ENCODE results near the gene CYP8B1. TPM values are rescaled to one million over a fixed set of nuclear protein-coding genes. Genes with fewer than 3 reads are reported as not detected.

The CYP8B1 gene
- total and polyA plus RNA-seq, 9 of the 15 experiments (the other 6 are each of a cell fraction or from before 2014, with no cell fraction given): 0.04 TPM; not detected in 8

GRCh38 chr3:42830437-42831320 is 45.0 kb downstream of the CYP8B1 start:
- BruUV-seq (replicated peaks): no TSS peak
- ATAC-seq (peak; percentile 92), FAIRE-seq (peak; percentile 78)
- no peak for TF ChIP-seq L3MBTL2 (IDR thresholded peaks at IDR 0.05)
- TF ChIP-seq ZNF384 (IDR thresholded peaks at IDR 0.05; ENCODE audit: low read depth, low read length): 0 out of 2 replicates have a peak, but pooled peaks have one; percentile 32
- TF ChIP-seq STAG1 (CRISPR knock-in tag; IDR thresholded peaks at IDR 0.05; ENCODE audit: borderline replicate concordance): 0 out of 2 replicates have a peak, but pooled peaks have one; percentile 28
- TF ChIP-seq BRD9 (IDR thresholded peaks at IDR 0.05; ENCODE audit: low read depth, partially characterized antibody): no peak
- TF ChIP-seq RAD21 (CRISPR knock-in tag; conservative IDR thresholded peaks at IDR 0.05 in 1 of 2, IDR thresholded peaks at IDR 0.05 in 1 of 2): peak; percentile 89 to 93
- TF ChIP-seq CREB1 (IDR thresholded peaks at IDR 0.05): no peak
- peak; percentile 26; the same call in 1 of the 2 replicates for TF ChIP-seq CREB1 (CRISPR knock-in tag; IDR thresholded peaks at IDR 0.05)
- 0 out of 2 replicates have a peak, but pooled peaks have one; percentile 29 for TF ChIP-seq E2F1 (CRISPR knock-in tag; IDR thresholded peaks at IDR 0.05)
- TF ChIP-seq CHD2 (IDR thresholded peaks at IDR 0.05; ENCODE audit: low read depth, low read length): 0 out of 2 replicates have a peak, but pooled peaks have one; percentile 8
- TF ChIP-seq FOXA1 (IDR thresholded peaks at IDR 0.05; ENCODE audit: borderline replicate concordance): peak; percentile 35; the same call in 1 of the 2 replicates
- TF ChIP-seq SMC3 (conservative IDR thresholded peaks at IDR 0.05; ENCODE audit: insufficient read depth, low read depth, low read length): peak; percentile 84
- TF ChIP-seq ARID2 (IDR thresholded peaks at IDR 0.05): peak; percentile 90
- no peak for TF ChIP-seq ZBTB9 (CRISPR knock-in tag; IDR thresholded peaks at IDR 0.05)
- TF ChIP-seq CTCF (IDR thresholded peaks at IDR 0.05 in 2 of 3, conservative IDR thresholded peaks at IDR 0.05 in 1 of 3; ENCODE audit: insufficient read depth in 2 of 3, low read depth in 1 of 3, low read length in 3 of 3): peak; percentile 79 to 92 (median 87)
- TF ChIP-seq LCOR (CRISPR knock-in tag; IDR thresholded peaks at IDR 0.05): peak; percentile 91; the same call in 1 of the 2 replicates
- TF ChIP-seq ZC3H11A (IDR thresholded peaks at IDR 0.05; ENCODE audit: low read depth, low read length): 0 out of 2 replicates have a peak, but pooled peaks have one; percentile 28

More at GRCh38 chr3:42830437-42831320, 45.0 kb downstream of the CYP8B1 start:
- WGBS (ENCODE audit: insufficient coverage, low coverage, missing lambda C conversion rate): 23% methylated on average over 7 of the region's 7 CpGs
- no peak overlapping the region for H3K27ac ChIP-seq (ENCODE audit: extremely low read depth, low read depth, low read length)
- in situ Hi-C loops (cut with MboI): no loop called here
- H3K27me3 ChIP-seq (ENCODE audit: control insufficient read depth in 2 of 2, insufficient read depth in 2 of 2, low read length in 2 of 2): peaks cover 0 to 2% of the 10 kb centered on the region in 2 experiments; a peak in 1 of 5 replicates
- no peak overlapping the region for H3K9ac ChIP-seq (ENCODE audit: insufficient read depth in 1 of 2, low read depth in 2 of 2, low read length in 2 of 2)
- intact Hi-C loops (cut with micrococcal nuclease): loop anchor here (1.0 to 10.0 kb wide), 5 partner anchors 49 to 328 kb away; partner anchors contain the start of gene VIPR1
- peak; percentile 73 to 82 (median 78) for DNase-seq (ENCODE audit: extremely low read depth in 1 of 4, low spot score in 3 of 4)
- H4K20me1 ChIP-seq (replicated peaks; ENCODE audit: control insufficient read depth, insufficient read depth, low read length): no peaks in the 10 kb centered on the region
- H3K4me2 ChIP-seq (ENCODE audit: insufficient read depth, low read length): no peak overlapping the region
- H3K36me3 ChIP-seq (ENCODE audit: control insufficient read depth, insufficient read depth, low read length): no peaks in the 10 kb centered on the region
- no peak overlapping the region for H3K4me3 ChIP-seq
- no peaks in the 10 kb centered on the region for H3K79me2 ChIP-seq (ENCODE audit: control insufficient read depth, insufficient read depth, low read length)
- H3K4me1 ChIP-seq (replicated peaks in 1 of 2; ENCODE audit: control insufficient read depth in 2 of 2, insufficient read depth in 2 of 2, low read length in 2 of 2): peaks cover 3% of the 10 kb centered on the region in 2 experiments; a peak in 3 of 5 replicates
- ChIA-PET POLR2A (interaction anchor here (0.6 to 2.1 kb wide), 10 partner anchors 9 to 440 kb away, joined by 3 to 7 read pairs (median 4); no protein-coding TSS in a partner anchor), CTCF (ENCODE audit: low intra/inter-chr PET ratio) (interaction anchor here (0.6 to 4.5 kb wide), 8 partner anchors 11 to 860 kb away, joined by 3 to 61 read pairs (median 4); partner anchors contain the start of gene ABHD5)
- H3K9me3 ChIP-seq (replicated peaks; ENCODE audit: control insufficient read depth, insufficient read depth, low read depth, low read length): no peaks in the 10 kb centered on the region
- no peaks in the 10 kb centered on the region for H3K9me1 ChIP-seq (ENCODE audit: control insufficient read depth, insufficient read depth, low read length)
- H2AFZ ChIP-seq (ENCODE audit: low read depth, low read length): no peak overlapping the region

Data from K562 (cell line).